Left kidney (tissue), 2 donors: Measurements from ENCODE around the gene CNN2. TPM values are rescaled to one million over a fixed set of nuclear protein-coding genes. Genes with fewer than 3 reads are reported as not detected.

Experiments
- DNase-seq: peaks from one replicate; pipeline ENCODE4 v3.0.0-alpha.2; 2013
- polyA plus RNA-seq: library from polyadenylated mRNA; unstranded; fragments of 120-200 nt; gene quantifications from one replicate; pipeline ENCODE4 v1.2.1, GENCODE V29; 2013; ENCODE audit not compliant: insufficient read length

The CNN2 gene
- polyA plus RNA-seq, 1 donor = 164 TPM

DNA sequence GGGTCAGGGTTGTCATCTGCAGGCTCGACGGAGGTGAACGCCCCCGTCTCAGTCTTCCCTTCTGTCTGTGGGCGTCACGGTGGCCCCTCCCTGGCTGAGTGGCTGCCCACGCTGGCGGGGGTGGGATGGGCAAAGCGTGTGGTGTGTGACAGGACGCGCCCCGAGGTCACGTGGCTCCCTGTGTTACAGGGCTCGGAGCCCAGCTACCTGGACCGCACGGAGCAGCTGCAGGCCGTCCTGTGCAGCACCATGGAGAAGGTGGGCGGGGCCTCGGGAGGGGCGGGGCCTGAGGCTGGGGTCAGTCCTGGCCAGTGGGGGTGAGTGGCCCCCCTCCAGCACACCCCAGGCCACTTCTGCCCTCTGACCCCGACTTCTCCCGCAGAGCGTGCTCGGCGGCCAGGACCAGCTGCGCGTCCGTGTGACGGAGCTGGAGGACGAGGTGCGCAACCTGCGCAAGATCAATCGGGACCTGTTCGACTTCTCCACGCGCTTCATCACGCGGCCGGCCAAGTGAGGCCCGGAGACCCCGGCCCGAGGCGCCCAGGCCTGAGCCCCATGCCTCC is 32.5 kb upstream of the CNN2 start:
- DNase-seq = no peak

DNA sequence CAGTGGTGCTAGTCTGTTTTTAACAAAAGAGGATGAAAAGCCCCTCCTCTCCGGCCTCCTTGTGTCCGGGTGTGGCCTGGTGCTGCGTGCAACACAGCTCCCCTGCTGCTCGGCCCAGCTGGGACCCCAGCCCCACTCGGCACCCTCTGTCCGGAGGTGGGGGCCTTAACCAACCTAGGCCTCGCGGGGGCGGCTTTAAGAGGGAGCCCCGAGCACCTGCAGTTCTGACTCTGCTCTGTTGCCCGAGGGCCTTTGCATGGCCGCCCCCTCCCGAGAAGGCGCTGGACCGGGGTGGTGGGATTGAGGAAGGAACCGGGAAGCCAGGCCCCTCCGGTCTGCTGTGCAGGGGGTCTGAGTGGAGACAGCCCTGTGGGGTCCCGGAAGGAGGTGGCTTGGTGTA is 31.9 kb upstream of the CNN2 start:
- DNase-seq = no peak

DNA sequence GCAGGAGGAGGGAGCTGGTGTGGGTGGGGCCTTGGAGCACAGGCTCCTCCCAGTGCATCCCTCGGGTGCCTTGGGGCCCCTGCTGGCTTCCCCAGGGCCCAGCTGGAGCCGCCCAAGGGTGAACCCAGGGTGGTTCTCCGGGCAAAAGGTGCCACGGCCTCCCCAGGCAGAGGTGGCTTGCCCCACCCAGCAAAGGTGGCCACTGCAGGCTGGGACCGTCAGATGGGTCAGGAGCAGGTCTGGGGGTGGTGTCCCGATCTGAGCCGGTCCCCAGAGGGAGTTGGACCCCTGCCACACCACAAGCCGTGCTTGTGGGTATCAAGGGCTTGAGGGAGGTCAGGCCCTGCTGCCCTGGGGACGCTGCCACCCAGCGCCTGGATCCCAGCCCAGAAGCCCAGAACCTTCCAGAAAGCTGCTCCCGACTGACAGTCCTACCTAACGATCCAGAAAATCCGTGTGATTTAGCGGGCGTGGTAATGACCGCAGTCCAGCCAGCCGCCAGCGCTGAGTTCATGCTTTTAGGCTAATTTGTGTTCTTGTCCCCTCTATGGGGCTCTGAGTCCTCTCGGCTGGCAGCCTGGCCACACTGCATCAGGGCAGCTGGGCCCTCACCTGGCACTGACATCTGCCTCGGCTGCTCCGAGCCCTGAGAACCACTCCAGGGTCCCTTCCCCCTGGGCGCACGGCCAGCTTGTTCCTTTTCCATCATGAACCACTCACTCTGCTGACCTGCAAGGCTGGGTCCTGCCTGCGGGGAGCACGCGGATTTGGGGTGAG is 31.2 kb upstream of the CNN2 start:
- no peak for DNase-seq

DNA sequence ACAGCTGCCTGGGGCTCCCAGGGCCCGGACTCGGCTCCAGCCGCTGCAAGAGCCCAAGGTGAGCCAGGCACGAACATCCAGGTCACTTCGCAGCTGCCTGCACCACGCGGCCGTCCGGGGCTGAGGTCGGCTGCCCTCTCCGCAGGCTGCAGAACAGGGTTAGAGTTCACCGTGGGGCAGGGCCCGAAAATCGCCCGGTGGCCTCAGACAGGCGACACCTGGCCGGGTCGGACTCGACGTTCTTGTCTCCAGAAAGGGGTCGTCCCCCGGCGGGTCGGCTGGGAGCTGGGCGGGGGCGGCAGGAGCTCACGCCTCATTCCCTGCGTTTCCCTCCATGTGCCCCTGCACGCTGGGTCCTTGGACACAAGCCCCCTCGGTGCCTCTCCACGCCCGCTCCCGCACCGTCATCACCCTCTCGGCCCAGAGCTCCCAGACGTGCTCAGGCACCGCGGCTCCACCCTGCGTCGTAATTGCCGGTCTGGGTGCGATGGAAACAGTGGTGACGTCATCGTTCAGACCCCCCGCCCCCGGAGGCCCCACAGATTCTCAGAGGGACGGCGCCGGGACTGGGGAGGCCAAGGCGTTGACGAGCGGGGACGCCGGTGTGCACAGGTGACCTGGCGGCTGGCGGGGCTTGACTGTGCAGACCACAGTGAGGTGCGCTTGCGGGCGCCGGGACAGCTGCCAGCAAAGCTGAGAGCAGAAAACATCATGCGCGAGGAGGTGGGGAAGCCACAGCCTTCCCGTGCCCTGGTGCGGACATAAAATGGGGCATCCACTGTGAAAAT is 30.2 kb upstream of the CNN2 start:
- DNase-seq = no peak

DNA sequence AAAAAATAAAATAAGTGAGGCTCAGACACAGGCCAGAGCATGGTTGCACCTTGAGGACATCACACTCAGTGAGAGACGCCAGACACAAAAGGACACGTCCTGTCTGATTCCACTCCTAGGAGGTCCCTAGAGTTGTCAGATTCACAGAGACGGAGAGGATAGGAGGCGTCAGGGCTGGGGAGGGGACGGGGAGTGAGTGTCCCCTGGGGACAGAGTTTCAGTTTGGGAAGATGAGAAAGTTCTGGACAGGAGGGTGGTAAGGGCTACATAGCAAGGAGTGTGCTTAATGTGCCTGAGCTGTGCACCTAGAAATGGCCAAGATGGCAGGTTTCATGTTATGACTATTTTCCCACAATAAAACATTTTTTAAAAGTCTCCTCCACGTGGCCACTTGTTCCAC is 28.3 kb upstream of the CNN2 start:
- no peak for DNase-seq

DNA sequence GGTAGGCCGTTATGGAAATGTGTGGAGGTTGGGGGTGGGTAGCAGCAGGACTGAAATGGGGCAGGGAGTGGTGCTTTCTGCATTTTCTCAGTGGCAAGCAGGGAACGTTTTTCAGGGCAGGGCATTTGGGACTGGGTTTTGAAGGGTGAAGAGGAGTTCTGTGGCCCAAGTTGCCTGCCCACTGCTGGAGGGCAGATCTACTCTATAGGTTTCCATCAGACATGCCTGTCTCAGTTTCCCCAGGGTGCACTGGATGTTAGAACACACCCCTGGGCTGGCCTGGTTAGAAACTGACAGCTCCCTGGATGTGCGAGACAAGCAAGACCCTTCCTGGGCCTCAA is 27.1 kb upstream of the CNN2 start:
- no peak for DNase-seq

DNA sequence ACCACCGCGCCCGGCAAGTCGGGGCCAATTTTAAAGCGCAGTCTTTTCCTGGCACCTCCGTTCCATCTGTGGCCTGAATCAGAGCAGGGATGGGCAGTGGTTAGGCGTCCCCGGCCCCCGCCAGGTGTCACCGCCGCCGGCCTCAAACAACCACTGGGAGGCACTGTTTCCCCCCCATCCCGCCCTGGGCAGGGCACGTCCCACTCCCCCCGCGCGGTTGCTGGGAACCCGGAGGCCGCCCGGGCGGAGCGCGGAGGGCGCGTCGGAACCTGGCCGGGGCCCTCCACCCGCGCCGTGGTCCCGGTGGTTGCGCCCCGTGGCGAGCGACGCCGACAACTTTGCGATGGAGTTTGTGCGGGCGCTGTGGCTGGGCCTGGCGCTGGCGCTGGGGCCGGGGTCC is 26.3 kb upstream of the CNN2 start, which contains the start of gene GRIN3B:
Gene GRIN3B (plus strand): TSS at position 325 of the 400 bp plus-strand sequence. CDS start 19 bp downstream, at position 344.
- no peak for DNase-seq

DNA sequence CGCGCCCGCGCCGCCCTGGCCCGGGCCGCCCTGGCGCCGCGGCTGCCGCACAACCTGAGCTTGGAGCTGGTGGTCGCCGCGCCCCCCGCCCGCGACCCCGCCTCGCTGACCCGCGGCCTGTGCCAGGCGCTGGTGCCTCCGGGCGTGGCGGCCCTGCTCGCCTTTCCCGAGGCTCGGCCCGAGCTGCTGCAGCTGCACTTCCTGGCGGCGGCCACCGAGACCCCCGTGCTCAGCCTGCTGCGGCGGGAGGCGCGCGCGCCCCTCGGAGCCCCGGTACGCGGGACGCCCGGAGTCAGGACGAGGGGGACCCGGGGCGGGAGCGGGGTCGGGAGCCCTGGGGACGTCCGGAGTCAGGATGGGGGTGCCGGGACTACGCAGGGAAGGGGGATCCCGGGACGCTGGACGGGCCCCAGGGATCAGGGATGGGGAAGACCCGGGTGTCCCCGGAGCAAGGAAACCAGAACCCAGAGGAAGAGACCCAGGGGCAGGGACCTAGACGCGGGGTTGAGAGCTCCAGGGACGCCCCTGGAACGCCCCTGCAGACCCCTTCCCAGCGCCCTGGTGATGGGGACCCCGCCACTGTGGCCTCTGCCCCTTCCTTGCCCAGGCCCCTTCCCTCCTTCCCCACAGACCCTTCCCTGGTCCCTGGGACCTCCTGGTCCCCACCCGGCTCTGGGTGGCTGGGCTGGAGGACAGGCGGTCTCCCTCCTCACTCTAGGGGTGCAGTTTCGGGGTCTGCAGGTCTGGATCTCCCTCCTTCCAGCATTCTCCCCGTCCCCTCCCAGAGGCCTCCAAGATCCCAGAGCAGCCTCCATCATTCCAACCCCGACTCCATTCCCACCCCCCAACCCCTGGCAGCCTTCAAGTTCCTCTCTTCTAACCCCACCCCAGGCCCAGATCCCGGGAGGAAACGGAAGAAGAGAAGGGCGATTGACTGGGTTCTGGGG is 25.5 kb upstream of the CNN2 start:
- no peak for DNase-seq

DNA sequence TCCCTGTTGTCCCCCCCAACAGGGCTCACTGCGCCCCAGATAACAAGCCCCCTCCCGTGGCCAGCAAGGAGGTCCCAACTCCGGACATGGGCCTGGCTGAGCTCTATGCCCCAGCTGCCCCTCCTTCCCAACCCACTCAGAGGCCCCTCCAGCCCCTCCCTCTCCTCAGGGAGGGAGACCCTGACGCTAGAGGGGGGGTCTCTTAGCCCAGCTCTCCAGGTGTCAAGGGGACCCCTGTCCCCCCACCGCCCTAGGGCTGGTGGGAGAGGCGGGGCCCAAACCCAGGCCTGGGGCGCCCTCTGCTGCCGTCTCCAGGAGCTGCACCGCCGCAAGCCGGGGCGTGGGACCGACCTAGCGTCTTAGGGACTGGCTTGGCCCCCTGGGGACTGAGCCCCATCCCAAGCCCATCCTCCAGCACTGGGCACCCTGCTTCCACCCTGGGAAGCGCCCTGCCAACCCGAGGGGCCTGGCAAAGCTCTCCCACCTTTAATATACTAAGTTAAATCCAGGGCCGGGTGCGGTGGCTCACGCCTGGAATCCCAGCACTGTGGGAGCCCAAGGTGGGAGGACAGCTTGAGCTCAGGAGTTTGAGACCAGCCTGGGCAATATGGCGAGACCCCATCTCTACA is 24.8 kb upstream of the CNN2 start:
- DNase-seq = no peak

DNA sequence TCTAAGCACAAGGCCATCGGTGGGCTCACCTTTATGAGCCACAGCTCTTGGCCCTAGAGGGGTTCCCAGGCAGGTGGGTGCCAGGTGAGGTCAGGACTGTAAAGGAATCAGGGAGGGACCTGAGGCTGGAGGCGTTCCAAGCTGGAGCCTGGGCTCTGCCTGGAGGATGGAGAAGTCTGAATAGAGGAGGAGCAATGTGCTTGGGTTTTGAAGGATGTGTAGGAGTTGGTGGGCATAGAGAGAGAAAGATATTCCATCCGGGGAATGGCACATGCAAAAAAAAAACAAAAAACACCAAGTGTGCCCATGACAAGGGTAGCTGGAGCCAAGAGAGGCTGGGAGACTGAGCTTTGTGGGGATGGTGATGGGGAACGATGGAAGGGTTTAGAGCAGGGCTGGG is 23.8 kb upstream of the CNN2 start:
- no peak for DNase-seq

DNA sequence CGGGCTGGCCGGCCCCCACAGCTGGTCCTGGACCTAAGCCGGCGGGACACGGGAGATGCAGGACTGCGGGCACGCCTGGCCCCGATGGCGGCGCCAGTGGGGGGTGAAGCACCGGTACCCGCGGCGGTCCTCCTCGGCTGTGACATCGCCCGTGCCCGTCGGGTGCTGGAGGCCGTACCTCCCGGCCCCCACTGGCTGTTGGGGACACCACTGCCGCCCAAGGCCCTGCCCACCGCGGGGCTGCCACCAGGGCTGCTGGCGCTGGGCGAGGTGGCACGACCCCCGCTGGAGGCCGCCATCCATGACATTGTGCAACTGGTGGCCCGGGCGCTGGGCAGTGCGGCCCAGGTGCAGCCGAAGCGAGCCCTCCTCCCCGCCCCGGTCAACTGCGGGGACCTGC is 23.1 kb upstream of the CNN2 start:
- DNase-seq = no peak

DNA sequence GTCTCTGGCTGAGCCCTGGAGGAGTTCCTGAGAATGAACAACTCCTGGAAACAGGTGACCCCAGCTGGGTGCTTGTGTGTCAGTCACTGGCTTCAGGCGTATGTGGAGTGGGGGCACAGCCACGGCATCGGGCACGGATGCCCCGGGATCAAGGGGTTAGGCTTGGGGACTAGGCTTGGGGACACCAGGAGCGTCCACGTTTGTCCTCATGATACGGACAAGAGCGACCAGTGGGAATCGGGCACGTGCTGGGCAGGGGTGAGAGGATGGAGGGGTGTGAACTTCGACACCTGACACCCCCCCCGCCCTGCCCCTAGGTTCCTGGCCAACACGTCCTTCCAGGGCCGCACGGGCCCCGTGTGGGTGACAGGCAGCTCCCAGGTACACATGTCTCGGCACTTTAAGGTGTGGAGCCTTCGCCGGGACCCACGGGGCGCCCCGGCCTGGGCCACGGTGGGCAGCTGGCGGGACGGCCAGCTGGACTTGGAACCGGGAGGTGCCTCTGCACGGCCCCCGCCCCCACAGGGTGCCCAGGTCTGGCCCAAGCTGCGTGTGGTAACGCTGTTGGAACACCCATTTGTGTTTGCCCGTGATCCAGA is 22.1 kb upstream of the CNN2 start:
- no peak for DNase-seq

DNA sequence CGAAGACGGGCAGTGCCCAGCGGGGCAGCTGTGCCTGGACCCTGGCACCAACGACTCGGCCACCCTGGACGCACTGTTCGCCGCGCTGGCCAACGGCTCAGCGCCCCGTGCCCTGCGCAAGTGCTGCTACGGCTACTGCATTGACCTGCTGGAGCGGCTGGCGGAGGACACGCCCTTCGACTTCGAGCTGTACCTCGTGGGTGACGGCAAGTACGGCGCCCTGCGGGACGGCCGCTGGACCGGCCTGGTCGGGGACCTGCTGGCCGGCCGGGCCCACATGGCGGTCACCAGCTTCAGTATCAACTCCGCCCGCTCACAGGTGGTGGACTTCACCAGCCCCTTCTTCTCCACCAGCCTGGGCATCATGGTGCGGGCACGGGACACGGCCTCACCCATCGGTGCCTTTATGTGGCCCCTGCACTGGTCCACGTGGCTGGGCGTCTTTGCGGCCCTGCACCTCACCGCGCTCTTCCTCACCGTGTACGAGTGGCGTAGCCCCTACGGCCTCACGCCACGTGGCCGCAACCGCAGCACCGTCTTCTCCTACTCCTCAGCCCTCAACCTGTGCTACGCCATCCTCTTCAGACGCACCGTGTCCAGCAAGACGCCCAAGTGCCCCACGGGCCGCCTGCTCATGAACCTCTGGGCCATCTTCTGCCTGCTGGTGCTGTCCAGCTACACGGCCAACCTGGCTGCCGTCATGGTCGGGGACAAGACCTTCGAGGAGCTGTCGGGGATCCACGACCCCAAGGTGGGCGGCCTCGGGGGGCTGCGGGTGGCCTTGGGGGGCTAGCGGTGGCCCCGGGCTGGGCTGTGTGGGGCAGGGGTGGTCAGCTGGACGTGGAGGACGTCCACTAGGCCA is 21.4 kb upstream of the CNN2 start:
- no peak for DNase-seq

DNA sequence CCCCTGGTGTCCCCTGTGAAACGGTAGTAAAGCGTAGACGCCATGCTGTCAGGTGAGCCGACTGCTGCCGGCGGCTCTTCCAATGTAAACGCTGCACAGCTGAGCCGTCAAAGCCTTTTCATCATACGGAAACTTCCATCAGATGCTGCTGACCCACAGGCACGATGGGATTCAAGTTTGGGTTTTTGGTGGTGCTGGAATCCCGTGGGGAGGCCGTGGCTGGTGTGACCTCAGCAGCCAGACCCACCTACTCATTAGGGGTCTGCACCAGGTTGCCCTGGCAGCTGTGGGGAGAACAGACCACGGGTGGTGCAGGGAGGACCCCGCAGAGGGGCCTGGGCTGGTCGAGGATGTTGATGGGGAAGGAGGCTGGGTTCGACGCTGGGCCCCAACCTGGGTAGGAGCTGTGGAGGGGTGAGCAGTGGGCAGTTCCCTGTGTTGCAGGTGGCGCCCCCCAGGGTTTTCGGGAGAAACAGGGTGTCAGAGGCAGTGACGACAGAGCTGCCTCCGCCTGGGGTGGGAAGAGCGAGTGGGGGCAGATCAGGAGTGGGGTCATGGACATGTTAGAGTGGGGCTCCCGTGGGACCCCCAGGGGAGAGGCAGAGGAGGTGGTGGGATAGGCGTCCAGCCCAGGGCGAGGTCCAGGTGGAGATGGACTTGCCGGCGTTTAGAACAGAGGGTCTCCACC is 19.6 kb upstream of the CNN2 start:
- no peak for DNase-seq

DNA sequence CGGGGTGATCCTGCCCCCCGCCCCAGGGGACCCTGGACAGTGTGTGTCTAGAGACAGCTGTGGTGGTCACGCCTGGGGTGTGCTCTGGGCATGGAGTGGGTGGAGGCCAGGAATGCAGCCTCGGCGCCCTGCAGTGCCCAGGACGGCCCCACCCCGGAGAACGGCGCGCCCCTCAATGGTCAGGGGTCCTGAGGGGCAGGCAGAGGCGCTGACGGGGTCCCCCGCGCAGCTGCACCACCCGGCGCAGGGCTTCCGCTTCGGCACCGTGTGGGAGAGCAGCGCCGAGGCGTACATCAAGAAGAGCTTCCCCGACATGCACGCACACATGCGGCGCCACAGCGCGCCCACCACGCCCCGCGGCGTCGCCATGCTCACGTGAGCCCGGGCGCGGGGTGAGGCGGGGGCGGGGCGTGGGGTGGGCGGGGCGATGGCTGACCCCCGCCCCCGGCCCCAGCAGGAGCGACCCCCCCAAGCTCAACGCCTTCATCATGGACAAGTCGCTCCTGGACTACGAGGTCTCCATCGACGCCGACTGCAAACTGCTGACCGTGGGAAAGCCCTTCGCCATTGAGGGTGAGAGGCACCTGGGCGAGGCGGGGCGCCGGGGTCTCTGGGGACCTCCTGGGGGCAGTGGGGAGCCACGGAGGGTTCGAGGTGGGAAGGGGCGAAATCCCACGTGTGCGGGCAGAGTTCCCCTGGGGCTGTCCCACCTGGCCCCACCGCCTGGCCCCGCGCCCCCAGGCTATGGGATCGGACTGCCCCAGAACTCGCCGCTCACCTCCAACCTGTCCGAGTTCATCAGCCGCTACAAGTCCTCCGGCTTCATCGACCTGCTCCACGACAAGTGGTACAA is 18.8 kb upstream of the CNN2 start:
- no peak for DNase-seq

DNA sequence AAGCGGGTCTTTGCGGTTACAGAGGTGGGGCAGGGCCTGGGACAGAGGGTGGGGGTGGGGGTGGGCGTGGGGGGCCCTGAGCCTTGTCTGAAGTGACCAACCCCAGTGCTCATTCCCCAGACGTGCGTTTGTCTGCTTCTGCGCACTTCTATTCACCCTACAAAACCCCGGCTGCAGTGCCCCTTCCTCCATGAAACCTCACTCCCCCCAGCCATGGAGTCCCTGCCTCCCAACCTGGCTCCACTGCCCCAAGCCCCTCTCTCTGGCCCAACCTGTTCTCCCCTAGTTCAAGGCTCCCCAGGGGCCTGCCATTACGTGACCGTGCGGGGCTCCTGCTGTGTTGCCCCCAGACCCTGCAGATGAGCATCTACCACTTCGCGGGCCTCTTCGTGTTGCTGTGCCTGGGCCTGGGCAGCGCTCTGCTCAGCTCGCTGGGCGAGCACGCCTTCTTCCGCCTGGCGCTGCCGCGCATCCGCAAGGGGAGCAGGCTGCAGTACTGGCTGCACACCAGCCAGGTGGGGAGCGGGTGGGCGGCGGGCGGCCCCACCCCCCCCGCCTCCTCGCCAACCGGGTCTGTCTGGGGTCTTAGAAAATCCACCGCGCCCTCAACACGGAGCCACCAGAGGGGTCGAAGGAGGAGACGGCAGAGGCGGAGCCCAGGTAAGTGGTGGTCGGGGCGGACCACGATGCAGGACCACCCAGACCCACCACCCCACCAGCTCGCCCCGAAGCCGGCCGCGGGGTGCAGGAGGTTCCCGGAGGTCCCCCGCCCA is 18.0 kb upstream of the CNN2 start:
- no peak for DNase-seq

DNA sequence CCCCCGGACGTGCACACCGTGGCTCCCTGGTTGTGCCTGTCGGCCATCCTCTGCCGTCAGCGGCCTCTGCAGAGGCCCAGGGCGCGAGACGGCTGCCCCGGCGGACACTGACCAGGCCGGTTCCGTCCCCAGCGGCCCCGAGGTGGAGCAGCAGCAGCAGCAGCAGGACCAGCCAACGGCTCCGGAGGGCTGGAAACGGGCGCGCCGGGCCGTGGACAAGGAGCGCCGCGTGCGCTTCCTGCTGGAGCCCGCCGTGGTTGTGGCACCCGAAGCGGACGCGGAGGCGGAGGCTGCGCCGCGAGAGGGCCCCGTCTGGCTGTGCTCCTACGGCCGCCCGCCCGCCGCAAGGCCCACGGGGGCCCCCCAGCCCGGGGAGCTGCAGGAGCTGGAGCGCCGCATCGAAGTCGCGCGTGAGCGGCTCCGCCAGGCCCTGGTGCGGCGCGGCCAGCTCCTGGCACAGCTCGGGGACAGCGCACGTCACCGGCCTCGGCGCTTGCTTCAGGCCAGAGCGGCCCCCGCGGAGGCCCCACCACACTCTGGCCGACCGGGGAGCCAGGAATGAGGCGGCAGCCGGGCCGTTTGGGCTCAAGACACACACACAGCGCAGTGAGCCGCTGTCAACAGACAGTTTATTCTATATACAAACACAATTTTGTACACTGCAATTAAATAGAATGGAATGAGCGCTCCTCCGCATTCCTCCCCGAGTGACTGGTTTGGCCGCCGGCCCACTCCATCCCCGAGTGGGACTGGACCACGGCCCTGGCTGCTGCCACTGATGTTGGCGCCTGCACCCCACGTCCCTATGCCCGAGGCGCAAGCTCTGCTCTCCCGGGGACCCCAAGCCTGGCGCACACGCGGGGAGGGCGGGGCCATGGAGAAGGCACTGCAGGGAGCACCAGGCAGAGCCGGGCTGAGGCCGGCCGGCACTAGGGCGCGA is 17.1 kb upstream of the CNN2 start:
- DNase-seq = no peak
